ENCODE measurements around the gene UBE2J1. TPM values are rescaled to one million over a fixed set of nuclear protein-coding genes. Genes with fewer than 3 reads are reported as not detected.

The UBE2J1 gene
- total RNA-seq, 1 donor from 2014 or later: 49.3 TPM

DNA sequence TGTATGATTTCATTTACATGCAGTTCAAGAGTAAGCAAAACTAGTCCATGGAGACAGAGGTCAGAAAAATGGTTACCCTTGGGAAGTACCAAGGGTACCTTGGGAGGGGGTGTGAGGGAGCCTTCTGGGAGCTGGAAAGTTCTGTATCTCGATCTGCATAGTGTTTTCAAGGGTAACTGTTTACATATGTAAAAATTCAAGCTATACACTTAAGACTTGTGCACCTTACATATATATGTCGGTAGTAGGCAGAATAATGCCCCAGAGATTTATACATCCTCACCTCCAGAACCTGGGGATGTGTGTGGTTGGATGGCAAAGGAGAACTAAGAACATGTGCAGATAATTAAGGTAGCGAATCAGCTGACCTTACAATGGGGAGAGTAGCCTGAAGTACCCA lies 68.4 kb downstream of the UBE2J1 start:
- Histone ChIP-seq H3K4me3 (ENCODE audit: low read depth, low read length) (no peak overlapping the region), H3K36me3 (ENCODE audit: control insufficient read depth, insufficient read depth, low read length) (no peaks in the 10 kb centered on the region), H3K27me3 (ENCODE audit: control insufficient read depth, insufficient read depth, low read length) (peaks cover under 1% of the 10 kb centered on the region)
- TF ChIP-seq, protein P1, sequence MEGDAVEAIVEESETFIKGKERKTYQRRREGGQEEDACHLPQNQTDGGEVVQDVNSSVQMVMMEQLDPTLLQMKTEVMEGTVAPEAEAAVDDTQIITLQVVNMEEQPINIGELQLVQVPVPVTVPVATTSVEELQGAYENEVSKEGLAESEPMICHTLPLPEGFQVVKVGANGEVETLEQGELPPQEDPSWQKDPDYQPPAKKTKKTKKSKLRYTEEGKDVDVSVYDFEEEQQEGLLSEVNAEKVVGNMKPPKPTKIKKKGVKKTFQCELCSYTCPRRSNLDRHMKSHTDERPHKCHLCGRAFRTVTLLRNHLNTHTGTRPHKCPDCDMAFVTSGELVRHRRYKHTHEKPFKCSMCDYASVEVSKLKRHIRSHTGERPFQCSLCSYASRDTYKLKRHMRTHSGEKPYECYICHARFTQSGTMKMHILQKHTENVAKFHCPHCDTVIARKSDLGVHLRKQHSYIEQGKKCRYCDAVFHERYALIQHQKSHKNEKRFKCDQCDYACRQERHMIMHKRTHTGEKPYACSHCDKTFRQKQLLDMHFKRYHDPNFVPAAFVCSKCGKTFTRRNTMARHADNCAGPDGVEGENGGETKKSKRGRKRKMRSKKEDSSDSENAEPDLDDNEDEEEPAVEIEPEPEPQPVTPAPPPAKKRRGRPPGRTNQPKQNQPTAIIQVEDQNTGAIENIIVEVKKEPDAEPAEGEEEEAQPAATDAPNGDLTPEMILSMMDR (IDR thresholded peaks at IDR 0.05; ENCODE audit: insufficient read depth, low read length, poor library complexity, severe bottlenecking): no peak
- no peak for DNase-seq (ENCODE audit: low read depth)

DNA sequence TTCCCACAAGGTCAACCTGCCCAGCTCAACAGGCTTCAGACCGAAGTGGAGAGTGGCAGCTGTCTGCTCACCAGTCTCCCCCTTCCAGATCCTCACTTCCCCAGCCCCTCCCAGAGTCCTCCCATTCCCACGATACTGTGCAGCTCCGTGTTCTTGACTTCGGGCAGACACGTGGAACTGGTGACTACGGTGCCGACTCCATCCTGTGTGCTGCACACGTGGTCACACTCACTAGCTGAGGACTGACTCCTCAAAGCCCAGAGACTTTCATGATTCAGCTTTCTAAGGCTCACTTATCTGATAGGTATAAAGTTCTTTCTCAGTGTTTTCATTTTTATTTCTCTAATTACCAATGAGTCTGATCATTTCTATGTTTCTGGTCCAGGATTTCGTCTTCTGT lies 69.8 kb downstream of the UBE2J1 start:
- H3K27me3 ChIP-seq (ENCODE audit: control insufficient read depth, insufficient read depth, low read length): peaks cover 2% of the 10 kb centered on the region
- TF ChIP-seq, protein P1 (IDR thresholded peaks at IDR 0.05; ENCODE audit: insufficient read depth, low read length, poor library complexity, severe bottlenecking): no peak
- DNase-seq (ENCODE audit: low read depth): no peak

DNA sequence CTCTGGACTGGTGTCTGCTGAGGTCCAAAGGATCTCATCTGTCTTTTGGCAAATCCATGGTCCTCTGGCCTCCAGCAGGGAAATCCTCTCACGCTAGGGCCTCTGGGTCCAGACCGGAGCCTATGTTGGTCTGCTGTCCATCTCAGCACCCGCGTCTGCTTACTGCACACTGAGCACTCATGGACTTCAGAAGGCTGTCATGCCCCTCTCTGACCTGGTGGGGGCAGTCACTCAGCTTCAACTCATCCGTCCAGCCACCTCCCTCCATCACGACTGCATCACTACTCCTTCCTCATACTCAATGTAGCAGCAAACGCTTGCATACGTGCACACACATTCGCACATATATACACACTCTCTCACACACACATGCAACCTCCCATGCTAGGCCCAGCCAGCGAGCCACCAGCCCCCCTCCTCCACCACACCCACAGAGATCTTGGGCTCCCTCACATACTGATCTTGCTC lies 70.7 kb downstream of the UBE2J1 start:
- TF ChIP-seq, protein P1 (IDR thresholded peaks at IDR 0.05; ENCODE audit: insufficient read depth, low read length, poor library complexity, severe bottlenecking): peak; percentile 45
- Histone ChIP-seq H3K4me3 (ENCODE audit: low read depth, low read length) (no peak overlapping the region), H3K36me3 (ENCODE audit: control insufficient read depth, insufficient read depth, low read length) (no peaks in the 10 kb centered on the region), H3K27me3 (ENCODE audit: control insufficient read depth, insufficient read depth, low read length) (peaks cover 2% of the 10 kb centered on the region)
- DNase-seq (ENCODE audit: low read depth): no peak

More for the DNA sequence above, 69.8 kb downstream of the UBE2J1 start:
- Histone ChIP-seq H3K4me3 (ENCODE audit: low read depth, low read length) (no peak overlapping the region), H3K36me3 (ENCODE audit: control insufficient read depth, insufficient read depth, low read length) (no peaks in the 10 kb centered on the region)

DNA sequence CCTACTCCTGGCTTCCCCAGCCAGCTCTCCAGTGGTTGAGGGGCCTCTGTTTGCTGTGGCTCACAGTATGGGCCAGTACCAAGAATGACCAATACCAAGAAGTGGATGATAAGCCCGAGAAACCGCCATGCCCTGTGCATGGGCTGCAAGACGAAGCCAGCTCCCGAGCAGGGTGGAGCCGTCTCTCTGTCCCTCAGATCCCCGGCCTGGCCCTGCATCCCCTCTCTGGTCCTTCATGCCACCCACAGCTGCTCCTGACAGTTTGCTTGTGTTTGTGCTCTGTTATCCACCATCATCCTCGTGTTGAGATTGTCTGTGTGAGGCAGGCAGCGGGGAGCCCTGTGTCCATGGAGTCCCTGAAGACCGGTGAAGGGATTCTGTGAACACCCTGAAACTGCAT lies 73.6 kb downstream of the UBE2J1 start:
- Histone ChIP-seq H3K36me3 (ENCODE audit: control insufficient read depth, insufficient read depth, low read length) (no peaks in the 10 kb centered on the region), H3K4me3 (ENCODE audit: low read depth, low read length) (no peak overlapping the region), H3K27me3 (ENCODE audit: control insufficient read depth, insufficient read depth, low read length) (peaks cover 2% of the 10 kb centered on the region)
- DNase-seq (ENCODE audit: low read depth): no peak
- TF ChIP-seq, protein P1 (IDR thresholded peaks at IDR 0.05; ENCODE audit: insufficient read depth, low read length, poor library complexity, severe bottlenecking): no peak

Other genes starting within 250 kb of the UBE2J1 start
- 8.3 and 10.1 TPM in 2 replicates for gene SRSF12, start 234.7 kb downstream of the UBE2J1 start, total RNA-seq
- 23.0 and 26.4 TPM in 2 replicates for gene PM20D2, start 206.7 kb downstream of the UBE2J1 start, total RNA-seq
- not detected in 2 replicates for gene GABRR1, start 135.4 kb downstream of the UBE2J1 start, total RNA-seq
- not detected in 2 replicates for gene GABRR2, start 37.4 kb downstream of the UBE2J1 start, total RNA-seq
- 35.4 and 36.0 TPM in 2 replicates for gene RRAGD, start 59.6 kb upstream of the UBE2J1 start, total RNA-seq
- gene ANKRD6, start 80.4 kb upstream of the UBE2J1 start, total RNA-seq: 10.0 and 15.4 TPM in 2 replicates